Putamen (tissue), 1 donor: ENCODE data around the gene FBXL4.
A peak's percentile ranks its signal among the peaks of the same experiment; 100 is the strongest.

Experiments
- DNase-seq: peaks from one replicate; pipeline ENCODE4 v3.0.0-alpha.2; 2016; ENCODE audit warnings: low spot score

The FBXL4 gene

DNA sequence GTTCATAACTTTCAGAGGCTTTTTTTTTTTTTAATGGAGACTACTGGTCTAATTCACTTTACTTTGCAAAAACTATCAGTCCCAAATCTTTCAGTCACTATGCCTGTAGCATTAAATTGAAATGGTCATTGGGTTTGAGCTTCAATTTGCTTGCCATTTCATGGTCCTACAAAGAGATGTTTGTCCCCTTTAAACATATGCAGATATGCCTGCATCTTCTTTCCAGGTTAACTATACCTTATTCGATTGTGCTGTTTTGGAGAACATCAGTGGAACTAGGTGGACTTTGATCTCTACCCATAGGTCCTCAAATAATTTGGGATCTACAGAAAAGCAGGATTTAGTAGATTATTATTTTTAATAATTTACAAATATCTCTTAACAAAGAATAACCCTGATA, 108.8 kb downstream of the FBXL4 start:
- no peak for DNase-seq

GRCh38 chr6:98838032-98838431, 109.7 kb downstream of the FBXL4 start:
- no peak for DNase-seq

GRCh38 chr6:98836962-98837944, 110.5 kb downstream of the FBXL4 start:
- DNase-seq: no peak

- DNase-seq: peak; percentile 65
These were observed 111.5 kb downstream of the FBXL4 start for GRCh38 chr6:98836025-98836961.

DNA sequence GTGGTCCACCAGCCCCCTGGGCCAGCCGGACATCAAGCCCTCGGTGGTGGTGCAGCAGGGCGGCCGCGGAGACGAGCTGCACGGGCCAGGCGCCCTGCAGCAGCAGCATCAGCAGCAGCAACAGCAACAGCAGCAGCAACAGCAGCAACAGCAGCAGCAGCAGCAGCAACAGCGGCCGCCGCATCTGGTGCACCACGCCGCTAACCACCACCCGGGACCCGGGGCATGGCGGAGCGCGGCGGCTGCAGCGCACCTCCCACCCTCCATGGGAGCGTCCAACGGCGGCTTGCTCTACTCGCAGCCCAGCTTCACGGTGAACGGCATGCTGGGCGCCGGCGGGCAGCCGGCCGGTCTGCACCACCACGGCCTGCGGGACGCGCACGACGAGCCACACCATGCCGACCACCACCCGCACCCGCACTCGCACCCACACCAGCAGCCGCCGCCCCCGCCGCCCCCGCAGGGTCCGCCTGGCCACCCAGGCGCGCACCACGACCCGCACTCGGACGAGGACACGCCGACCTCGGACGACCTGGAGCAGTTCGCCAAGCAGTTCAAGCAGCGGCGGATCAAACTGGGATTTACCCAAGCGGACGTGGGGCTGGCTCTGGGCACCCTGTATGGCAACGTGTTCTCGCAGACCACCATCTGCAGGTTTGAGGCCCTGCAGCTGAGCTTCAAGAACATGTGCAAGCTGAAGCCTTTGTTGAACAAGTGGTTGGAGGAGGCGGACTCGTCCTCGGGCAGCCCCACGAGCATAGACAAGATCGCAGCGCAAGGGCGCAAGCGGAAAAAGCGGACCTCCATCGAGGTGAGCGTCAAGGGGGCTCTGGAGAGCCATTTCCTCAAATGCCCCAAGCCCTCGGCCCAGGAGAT, 112.4 kb downstream of the FBXL4 start:
- DNase-seq: no peak

GRCh38 chr6:98834060-98835031, 113.4 kb downstream of the FBXL4 start, which contains the start of gene POU3F2:
Gene POU3F2 (plus strand): TSS chr6:98834574. CDS start chr6:98834874, 300 bp downstream.
- DNase-seq: peak; percentile 97

DNA sequence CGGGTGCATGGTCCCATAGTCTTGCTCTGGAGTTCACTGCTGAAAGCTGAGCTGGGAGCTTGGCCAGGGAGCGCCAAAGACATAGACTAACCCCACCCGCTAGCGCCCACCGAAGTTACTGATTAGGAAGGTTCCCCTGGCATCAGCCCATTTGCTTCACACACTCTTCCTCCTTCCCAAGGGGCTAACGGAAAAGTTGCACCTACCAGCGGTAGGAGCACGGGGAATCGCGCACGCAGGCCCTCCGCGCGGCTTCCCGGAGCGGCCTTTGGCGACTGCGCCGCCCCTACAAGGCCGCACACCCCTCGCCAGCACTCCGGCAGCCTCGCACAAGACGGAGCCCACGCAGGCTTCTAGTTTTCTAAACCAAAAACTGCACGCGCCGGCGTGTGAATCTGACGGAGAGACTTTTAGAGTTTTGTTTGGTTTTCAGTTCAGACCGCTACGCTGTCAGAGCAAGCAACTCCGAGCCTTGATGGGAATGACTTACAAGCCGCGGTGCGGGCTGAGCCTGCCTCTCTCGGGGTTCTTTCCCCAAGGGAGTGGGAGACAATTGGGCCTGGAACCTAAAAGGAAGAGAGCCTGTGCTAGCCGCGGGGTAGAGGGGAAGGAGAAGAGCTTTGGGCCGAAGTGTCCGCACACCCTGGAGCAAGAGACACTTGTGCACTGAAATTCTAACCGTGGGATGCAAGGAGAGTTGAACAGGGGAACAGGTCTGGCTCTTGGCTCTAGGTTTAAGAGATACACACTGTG, 114.3 kb downstream of the FBXL4 start:
- DNase-seq: peak; percentile 72

DNA sequence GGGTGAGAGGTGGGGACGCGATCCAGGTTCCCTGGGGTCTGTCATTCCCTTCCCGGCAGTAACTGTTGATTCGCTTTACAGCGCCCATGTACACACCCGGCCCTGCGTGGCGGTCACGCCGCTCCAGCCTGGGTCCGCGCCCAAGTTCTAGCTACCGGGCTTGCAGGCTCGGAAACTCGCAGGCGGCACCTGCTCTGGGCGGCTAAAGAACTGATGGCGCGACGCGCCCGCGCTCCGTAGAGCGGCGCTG, 114.8 kb downstream of the FBXL4 start:
- no peak for DNase-seq

DNA sequence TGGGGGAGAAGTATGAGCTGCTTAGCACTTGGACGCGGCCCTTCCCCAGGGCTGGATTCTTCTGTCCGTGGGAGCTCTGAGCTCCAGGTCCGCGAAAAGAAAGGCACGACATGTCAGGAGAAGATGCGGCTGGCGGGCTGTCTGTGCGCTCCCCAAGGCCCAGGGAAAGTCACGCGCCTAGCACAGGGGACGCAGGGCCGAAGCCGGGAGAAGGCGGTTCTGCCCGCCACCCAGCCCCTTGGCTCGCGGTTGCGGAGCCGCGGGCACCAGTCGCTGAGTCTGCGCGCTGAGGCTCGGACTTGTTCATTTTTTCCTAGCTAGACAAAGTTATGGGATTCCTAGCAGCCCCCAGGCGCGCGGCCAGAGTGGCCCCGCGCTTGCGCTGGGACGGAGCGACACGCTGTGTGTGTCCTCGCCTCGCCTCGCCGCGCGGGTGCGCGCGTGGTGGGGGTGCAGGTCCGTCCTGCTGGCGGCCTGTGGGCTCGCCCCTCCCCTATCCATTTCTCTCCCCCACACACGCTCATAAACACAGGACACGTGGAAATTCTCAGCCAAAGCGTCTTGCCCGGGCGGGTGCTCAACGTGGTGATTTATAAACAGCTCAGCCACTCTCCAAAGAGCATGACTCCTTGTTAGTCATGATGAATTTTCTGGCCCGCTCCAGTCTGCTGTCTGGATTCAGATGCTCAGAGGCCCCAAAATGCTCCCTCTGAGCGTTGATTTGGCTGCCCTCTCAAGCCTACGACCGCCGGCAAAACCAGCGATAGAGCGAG, 115.3 kb downstream of the FBXL4 start:
- peak; percentile 87 for DNase-seq

DNA sequence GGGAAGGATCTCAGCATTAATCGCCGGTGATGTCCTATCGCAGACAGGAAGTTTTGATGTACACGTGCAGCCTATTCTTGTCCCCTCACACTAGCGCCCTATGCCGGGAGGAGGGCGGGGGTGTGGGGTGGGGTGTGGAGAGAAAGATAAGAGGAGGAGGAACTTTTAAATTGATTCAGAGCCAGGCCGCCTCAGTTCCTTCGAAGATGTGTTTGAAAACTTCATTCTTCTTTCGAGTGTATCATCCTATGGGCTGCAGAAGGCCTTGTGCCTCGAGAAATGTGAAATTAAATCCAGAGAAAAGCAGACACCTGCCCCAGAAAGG, 115.8 kb downstream of the FBXL4 start:
- DNase-seq: no peak

DNA sequence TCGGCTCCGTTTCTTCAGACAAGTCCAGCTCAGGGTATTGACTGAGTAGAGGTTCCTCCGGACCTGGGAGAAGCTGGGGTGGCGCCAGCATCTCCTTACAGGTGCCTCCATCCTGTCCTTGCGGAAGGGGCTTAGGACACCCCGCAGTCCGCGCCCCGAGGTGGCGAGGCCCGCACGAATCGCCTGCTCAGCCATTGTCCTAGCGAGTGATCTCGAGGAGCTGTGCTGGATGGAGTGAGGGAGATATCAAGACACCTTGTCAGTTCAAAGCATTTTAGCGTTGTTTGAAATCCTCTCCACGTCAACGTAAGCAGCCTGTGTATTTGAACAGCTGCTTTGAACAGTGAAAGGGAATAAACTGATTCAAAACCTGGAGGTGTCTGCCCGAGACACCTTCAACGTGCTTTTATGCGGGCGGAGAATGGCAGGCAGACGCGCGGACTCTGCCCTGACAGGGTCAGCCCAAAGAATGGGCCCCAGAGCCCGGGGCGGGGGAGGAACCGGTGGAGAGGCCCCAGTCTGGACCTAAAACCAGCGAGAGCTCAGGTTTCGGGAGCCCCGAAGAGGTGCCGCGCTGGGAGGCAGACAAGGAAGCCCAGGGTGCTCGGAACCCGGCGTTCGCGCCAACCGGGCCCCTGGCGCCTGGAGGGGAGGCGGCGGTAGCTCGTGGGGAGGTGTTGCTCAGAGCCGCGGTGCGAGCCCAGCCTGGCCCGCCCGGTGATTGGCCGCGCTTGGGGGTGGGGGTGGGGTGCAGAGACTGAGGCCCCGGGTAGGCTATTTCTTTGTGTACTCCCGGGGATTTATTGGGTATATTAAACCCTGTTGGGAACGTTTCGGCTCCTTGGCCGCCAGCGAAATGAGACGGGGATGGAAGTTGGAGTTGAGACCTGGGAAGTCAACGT, 116.4 kb downstream of the FBXL4 start:
- DNase-seq: peak; percentile 37

DNA sequence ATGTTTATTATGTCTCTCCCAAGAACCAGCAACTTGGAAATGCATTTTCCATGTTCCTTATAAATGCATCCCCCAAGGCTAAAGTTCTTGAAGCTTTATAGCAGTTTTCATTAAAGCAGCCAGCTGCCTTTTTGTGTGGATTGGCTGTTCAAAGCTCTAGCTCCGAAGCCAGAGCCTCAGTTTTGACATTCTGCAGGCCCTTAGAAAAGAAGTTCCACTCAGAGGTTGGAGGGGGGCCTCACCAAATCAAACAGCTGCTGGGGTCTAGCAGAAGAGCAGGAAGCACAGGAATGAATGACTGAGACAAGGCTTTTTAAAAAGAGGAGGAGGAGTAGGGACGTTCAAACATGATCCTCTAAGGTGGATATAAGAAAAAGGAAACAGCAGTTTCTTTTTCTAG, 117.6 kb downstream of the FBXL4 start:
- no peak for DNase-seq

DNA sequence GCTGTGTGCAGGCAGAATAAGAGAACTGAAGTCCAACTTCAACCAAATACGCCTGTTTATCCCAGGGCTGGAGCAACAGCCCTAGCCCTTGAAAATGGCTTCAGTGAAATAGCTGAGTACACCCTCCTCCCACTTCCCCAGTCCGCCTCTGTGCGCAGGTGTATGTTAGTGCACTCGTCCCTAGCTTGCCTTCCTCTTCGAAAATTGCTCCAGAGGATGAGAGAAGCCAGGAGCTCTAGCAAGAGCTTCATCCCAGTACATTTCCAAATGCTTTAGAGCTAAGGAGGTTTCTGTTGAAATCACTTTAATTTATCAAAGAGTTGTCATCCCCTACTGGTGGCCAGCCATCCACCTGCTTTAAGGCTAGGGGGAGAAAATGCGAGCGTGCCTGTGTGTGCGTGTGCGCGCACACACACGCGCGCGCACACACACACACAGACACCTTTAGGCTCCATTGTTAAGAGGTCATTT, 118.8 kb downstream of the FBXL4 start:
- no peak for DNase-seq

DNA sequence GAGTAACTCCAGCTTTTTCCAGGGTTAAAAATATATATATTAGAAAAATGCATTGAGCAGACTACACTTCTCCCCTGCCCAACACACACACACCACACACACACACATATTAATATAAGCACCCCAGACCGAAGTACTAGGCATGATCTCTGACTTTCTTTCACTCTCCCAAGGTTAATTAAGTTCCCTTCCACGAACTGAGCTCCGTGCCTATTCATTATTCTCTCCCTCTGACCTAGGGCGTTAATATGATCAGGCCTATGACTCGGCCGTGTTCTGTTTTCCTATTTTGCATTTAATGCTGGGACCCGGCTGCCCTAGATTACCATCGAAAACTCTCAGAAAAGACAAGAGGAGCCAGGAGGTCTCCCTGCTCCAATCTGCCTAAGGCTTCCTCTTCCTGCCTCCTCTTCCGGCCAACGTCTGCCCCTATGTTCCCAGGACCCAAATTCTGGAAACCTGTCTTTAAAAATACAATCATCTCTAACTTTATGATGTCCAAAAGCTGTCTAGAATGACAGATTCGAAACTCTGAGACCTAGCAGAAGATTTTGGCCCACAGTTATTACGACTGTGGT, 119.4 kb downstream of the FBXL4 start:
- DNase-seq: no peak

DNA sequence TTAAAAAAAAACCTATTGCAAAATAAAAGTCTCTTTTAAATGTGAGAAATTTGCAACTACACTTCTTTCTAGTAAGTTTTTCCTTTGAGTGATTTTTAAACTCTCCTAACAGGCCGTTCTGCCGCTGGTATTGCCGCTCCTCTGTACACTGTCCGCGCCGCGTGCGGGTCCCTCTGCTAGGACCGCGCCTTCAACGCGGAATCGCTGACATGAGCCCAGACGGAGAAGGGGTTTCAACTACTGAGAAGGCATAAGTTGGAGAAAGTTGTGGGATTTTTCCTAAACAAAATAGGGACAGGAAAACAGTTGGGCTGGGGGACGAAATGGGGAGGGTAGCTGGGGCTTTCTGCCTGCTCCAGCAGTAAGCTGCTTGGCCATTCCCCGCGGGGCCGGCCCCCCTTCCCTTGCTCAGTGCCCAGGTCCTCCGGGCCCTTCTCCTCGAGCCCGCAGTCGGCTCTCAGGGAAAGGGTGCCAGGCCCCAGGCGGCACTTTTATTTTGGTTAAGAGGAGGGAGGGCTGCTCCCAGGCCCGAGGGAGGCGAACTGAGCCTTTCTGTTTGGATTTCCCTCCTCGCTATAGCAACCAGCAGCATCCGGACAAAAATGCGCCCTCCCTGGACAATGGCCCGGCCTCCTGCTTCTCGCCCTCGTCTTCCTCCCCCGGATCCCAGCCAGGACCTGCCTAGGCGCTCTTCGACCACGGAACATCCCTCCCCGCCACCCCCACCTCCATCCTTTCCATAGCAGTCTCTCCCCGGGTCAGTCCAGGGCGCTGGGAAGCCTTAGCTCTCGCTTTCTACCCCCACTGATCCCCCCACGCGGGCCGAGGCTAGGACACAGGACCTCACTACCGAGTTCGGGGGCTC, 120.2 kb downstream of the FBXL4 start:
- peak; percentile 83 for DNase-seq

DNA sequence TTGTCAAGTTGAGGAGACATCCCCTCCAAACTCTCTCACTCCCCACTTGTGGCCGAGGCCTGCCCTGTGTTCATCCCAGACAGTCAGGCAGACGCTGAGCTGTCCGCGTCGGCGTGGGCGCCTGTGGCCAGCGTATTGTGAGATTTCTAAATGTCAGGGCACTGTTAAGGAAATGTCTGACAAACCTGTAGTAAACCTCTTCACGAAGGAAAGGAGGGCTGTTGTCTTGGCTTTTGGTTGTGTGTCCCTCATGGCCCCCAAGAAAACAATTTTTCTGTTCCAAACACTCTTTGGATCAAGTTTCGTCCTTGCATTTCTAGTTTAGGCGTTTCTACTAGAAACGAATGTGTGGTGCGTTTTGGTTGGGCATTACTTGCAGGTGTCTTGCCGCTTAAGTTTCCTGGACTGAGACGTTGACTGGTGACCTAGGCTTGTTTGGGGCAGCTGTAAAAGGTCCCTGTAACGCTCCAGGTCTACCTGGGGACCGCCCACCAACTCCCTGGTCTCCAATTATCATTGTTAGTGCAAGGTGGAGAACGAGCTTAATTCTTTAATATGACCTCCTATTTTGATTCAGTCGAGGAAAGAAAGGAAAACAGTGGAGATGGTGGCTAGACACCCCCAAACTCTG, 122.0 kb downstream of the FBXL4 start:
- DNase-seq: no peak
